ENCODE results near the gene NUDT12. TPM values are rescaled to one million over a fixed set of nuclear protein-coding genes. Genes with fewer than 3 reads are reported as not detected.
A peak's percentile ranks its signal among the peaks of the same experiment; 100 is the strongest.

NUDT12 gene
- total RNA-seq, 2 donors from 2014 or later: 0.39 to 1.3 TPM

DNA sequence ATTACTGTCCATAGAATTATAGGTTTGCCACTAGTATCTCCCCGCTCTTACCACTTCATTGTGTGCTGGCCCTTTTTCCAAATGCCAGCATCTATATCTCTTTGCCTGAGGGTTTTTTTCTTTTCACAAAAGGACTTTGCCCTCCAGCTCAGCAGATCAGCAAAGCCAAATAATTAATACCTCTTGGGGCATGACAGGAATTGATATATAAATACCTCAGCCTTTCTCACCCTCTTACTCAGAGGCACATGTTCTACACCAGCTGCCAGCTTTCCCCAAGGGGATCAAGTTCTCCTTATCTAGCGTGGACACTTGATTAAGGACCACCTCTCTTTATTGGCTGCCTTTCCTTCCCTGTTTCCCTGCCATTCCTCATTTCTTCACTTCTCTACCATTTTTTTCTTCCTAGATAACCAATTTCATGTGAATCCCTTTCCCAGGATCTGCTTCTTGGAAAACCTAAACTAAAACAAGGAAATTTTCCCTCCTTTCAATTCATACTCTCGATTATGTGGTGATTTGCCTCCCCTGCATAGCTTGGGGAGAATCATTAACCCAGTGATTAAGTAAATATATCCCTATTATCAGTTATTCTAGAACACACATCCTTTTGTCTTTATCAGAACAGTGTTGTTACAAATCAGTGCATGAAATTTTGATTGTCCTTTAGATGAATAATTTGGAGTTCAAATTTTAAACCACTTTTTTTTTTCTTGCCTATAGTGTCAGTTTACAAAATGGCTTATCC is 6.9 kb upstream of the NUDT12 start:
- Mint-ChIP-seq H3K4me3 (no peak overlapping the region), H3K36me3 (ENCODE audit: low read depth) (no peaks in the 10 kb centered on the region), H3K27me3 (peaks cover 11% of the 10 kb centered on the region), H3K27ac (no peak overlapping the region), H3K4me1 (no peaks in the 10 kb centered on the region), H3K9me3 (no peaks in the 10 kb centered on the region)
- ATAC-seq (replicated peaks): no peak

DNA sequence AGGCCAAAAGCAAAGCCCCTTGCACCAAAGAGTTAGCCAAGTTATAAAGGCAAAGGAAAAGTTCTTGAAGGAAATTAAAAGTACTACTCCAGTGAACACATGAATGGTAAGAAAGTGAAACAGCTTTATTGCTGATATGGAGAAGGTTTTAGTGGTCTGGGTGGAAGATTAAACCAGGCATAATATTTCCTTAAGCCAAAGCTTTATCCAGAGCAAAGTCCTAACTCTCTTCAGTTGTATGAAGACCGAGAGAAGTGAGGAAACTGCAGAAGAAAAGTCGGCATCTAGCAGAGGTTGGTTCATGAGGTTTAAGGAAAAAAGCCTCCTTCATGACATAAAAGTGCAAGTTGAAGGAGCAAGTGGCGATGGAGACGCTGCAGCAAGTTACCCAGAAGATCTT is 3.1 kb upstream of the NUDT12 start:
- H3K36me3 Mint-ChIP-seq (ENCODE audit: low read depth): no peaks in the 10 kb centered on the region
- no peaks in the 10 kb centered on the region for H3K9me3 Mint-ChIP-seq
- H3K27me3 Mint-ChIP-seq: peaks cover 4% of the 10 kb centered on the region
- H3K27ac Mint-ChIP-seq: no peak overlapping the region
- ATAC-seq (replicated peaks): no peak
- no peaks in the 10 kb centered on the region for H3K4me1 Mint-ChIP-seq
- H3K4me3 Mint-ChIP-seq: no peak overlapping the region

DNA sequence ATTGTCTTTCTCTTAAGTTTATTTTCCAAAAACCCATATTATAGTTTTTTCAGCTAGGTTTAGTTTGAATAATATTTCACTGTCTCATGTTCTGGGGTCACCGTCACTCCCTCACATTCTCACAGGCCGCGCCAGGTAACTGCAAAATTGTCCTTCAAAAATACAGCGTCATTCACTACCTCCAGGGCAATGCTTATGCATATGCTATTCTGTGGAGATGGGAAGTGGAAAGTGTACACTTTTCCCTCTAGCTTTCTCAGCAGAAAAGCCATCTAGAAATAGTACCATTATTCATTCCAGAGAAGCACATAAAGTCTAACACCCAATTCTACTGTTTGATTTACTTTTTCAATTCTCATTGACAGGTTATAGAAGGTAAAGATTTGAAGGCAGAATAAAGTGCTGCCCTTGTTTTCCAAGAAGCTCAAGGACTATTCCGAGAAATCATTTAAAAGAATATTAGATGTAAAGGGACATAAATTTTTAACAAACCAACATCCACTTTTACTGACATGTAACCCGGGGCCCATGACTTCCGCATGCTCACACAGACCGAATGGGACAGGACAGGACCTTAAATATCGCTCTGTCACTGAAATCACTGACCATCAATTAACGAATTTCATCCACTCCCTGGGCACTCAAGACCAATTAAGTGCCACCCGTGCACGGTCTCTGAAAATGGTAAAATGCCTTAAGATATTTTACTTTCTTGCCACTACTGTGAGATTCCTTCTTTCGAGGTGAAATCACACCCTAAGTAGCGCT is 720 bp downstream of the NUDT12 start:
- H3K4me3 Mint-ChIP-seq: peak overlapping the region; percentile 81
- H3K27ac Mint-ChIP-seq: peak overlapping the region; percentile 58
- peaks cover 4% of the 10 kb centered on the region for H3K27me3 Mint-ChIP-seq
- peak; percentile 21 for ATAC-seq (replicated peaks)
- no peaks in the 10 kb centered on the region for H3K9me3 Mint-ChIP-seq
- H3K36me3 Mint-ChIP-seq (ENCODE audit: low read depth): no peaks in the 10 kb centered on the region
- no peaks in the 10 kb centered on the region for H3K4me1 Mint-ChIP-seq

DNA sequence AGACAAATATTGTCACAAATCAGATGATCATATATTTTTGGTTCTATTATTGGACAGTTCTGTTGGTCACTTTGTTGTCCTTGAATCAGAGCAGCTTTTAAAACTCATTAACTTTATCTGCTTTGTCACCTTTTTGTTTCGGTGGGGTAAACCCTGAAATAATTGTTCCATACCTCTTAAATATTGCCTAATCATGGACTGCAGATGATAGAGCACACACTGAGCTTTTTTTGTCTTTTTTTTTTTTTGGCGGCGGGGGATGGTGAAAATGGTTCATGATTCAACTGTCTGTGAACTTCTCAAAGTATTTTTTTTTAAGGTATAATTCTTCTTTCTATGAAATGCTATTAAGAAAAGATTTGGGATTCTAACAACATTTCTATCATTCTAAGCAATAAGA is 1.8 kb downstream of the NUDT12 start:
- H3K9me3 Mint-ChIP-seq: no peaks in the 10 kb centered on the region
- H3K4me1 Mint-ChIP-seq: no peaks in the 10 kb centered on the region
- no peak overlapping the region for H3K4me3 Mint-ChIP-seq
- H3K36me3 Mint-ChIP-seq (ENCODE audit: low read depth): no peaks in the 10 kb centered on the region
- no peak overlapping the region for H3K27ac Mint-ChIP-seq
- H3K27me3 Mint-ChIP-seq: peaks cover 4% of the 10 kb centered on the region
- no peak for ATAC-seq (replicated peaks)

DNA sequence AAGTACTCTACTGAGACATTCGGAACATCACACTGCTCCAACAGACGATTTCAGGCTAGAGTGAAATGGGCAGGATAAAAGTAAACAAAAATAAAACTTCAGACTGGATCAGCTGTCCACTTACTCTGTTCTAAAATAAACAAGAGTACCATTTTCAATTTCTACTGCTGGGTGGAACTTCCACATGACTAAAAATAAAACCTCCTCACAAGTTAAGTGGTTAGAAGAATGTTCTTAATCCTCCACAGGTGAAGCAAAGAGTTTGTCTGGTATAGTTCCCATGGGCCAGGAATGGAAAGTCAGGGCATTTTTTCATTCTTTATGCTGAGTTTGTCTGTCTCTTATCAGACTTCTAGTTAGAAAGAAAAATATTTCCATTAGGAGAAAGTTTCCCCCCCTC is 15.7 kb downstream of the NUDT12 start:
- Mint-ChIP-seq H3K27ac (no peak overlapping the region), H3K4me1 (no peaks in the 10 kb centered on the region), H3K27me3 (peaks cover 3% of the 10 kb centered on the region), H3K9me3 (no peaks in the 10 kb centered on the region), H3K36me3 (ENCODE audit: low read depth) (peaks cover 5% of the 10 kb centered on the region), H3K4me3 (no peak overlapping the region)
- no peak for ATAC-seq (replicated peaks)

DNA sequence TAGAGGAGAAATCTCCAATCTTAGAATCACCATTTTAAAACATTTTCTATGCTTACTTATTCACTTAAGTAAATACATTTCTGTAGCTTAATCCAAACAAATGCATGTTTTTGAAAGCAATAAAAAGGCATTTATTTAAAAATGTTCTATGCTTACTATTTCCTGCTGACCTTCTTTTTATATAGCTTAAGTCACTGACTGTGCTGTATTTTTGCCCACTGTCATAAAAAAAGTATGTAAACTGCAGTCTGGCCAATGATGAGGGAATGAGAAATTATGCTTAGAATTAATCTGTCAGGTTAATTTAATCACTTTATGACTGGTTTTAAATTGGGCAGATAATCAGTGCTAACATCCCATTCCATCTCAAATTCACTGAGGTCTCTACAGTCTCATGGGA is 20.1 kb downstream of the NUDT12 start:
- Mint-ChIP-seq H3K27me3 (peaks cover 4% of the 10 kb centered on the region), H3K4me3 (no peak overlapping the region), H3K27ac (no peak overlapping the region), H3K4me1 (no peaks in the 10 kb centered on the region), H3K36me3 (ENCODE audit: low read depth) (no peaks in the 10 kb centered on the region), H3K9me3 (no peaks in the 10 kb centered on the region)
- no peak for ATAC-seq (replicated peaks)

DNA sequence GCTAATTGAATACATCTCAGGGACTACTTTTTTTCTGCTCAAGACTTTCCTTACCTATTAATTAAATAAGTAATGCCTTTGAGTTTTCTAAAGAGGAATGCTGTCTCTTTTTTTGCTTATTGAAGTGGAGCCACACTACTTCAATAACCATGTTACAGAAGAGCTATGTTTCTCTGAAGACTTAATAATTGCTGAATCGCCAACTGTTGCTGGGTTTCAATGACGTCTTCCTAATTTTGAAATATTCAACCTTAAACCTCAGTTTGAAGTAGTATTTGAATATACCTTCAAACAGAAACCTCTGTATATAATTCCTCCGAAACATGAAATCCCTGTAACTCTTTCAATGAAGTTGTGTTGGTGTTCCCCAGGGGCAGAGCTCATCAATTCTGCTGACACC is 21.0 kb downstream of the NUDT12 start:
- no peaks in the 10 kb centered on the region for H3K4me1 Mint-ChIP-seq

DNA sequence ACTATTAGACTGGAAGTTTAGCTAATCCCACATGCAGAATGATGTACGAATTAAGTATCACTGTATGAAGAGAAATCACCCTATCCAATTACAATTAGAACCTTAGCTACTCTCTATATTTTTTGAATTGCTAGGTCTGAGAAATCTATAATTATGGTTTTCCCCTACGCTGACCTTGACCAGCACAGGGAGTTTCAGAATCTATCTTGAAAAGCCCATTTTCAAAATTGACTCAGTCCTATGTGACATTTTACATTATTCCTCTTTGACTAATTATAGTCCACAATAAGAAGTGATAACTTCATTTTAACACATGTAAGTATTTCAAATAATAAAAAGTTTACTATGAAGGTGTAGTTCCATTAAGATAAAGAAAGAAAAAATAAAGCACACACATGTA is 21.5 kb downstream of the NUDT12 start:
- Mint-ChIP-seq H3K4me3 (no peak overlapping the region), H3K4me1 (no peaks in the 10 kb centered on the region)
- ATAC-seq (replicated peaks): no peak

More for the DNA sequence above, 21.0 kb downstream of the NUDT12 start:
- Mint-ChIP-seq H3K27ac (no peak overlapping the region), H3K9me3 (no peaks in the 10 kb centered on the region), H3K36me3 (ENCODE audit: low read depth) (no peaks in the 10 kb centered on the region), H3K27me3 (peaks cover 4% of the 10 kb centered on the region), H3K4me3 (no peak overlapping the region)
- no peak for ATAC-seq (replicated peaks)

DNA sequence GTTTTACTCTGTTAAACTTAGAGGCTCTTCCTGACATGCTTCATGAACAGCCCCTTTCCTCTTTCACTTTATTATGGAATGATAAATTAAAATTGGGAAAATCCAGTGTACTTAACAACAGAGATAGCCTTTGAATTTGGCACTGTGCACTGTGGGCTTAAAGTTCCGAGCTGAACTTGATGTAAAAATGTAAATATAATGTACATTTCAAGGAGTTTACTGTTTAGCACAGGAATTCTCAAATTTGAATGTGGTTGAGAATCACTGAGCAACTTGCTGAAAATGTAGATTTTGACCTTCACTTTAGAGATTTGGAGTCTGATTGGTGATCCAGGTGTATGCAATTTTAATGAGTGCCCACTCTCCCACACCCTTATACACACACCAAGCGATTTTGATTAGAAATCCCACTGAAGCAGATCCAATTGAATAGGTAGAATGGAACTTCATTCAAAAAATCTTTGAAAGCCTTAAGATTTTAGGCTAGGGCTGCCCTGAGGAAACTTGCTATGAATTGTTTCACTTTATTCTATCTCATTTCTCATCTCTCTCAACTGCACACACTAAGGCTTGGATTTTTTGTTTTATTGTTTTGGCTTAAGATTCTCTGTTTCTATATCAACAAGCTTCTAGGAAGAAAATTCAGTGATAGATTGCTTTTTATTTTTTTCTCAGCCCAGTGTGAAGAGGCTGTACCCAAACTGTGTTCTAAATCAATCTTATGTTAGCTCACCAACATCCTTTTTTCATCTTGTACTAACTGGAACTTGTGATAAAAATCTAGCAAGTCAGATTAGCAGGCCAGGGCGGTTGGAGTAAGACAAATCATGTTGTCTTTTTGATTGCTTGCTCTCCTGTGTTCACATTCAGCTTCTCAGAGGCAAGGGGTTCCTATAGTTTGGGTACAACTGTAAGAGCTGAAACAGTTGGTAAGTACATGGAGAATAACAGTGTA is 22.9 kb downstream of the NUDT12 start:
- no peaks in the 10 kb centered on the region for H3K36me3 Mint-ChIP-seq (ENCODE audit: low read depth)
- no peak overlapping the region for H3K27ac Mint-ChIP-seq
- H3K9me3 Mint-ChIP-seq: no peaks in the 10 kb centered on the region
- peaks cover 10% of the 10 kb centered on the region for H3K27me3 Mint-ChIP-seq
- H3K4me3 Mint-ChIP-seq: no peak overlapping the region
- no peak for ATAC-seq (replicated peaks)
- no peaks in the 10 kb centered on the region for H3K4me1 Mint-ChIP-seq

More for the DNA sequence above, 21.5 kb downstream of the NUDT12 start:
- H3K36me3 Mint-ChIP-seq (ENCODE audit: low read depth): no peaks in the 10 kb centered on the region
- no peak overlapping the region for H3K27ac Mint-ChIP-seq
- no peaks in the 10 kb centered on the region for H3K9me3 Mint-ChIP-seq
- H3K27me3 Mint-ChIP-seq: peaks cover 7% of the 10 kb centered on the region

DNA sequence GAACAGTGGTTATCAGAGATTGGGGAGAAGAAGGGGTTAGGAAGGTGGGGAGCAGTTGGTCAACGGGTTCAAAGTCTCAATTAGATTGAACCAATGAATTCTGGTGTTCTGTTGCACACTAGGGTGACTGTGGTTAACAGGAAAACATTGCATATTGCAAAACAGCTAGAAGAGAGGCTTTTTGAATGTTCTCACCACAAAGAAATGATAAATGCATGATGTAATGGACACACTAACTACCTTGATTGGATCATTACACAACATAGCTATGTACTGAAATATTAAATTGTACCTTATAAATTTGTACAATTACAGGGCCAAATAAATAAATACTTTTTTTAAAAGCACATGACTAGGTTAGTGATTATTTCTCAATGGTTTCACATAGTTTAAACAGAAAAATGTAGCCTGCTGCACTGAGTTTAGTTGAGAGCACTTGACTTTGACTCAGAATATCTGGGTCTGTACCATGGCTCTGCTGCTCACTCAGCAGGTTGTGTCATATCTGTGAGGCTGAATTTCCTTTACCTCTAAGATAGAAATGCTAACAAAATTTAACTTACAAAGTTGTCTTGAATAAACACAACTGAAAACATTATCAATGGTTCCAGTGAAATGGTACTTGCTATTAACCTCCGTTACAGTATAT is 30.4 kb downstream of the NUDT12 start:
- Mint-ChIP-seq H3K4me1 (no peaks in the 10 kb centered on the region), H3K9me3 (no peaks in the 10 kb centered on the region), H3K4me3 (no peak overlapping the region), H3K27me3 (peaks cover 10% of the 10 kb centered on the region), H3K36me3 (ENCODE audit: low read depth) (no peaks in the 10 kb centered on the region), H3K27ac (no peak overlapping the region)
- ATAC-seq (replicated peaks): no peak

DNA sequence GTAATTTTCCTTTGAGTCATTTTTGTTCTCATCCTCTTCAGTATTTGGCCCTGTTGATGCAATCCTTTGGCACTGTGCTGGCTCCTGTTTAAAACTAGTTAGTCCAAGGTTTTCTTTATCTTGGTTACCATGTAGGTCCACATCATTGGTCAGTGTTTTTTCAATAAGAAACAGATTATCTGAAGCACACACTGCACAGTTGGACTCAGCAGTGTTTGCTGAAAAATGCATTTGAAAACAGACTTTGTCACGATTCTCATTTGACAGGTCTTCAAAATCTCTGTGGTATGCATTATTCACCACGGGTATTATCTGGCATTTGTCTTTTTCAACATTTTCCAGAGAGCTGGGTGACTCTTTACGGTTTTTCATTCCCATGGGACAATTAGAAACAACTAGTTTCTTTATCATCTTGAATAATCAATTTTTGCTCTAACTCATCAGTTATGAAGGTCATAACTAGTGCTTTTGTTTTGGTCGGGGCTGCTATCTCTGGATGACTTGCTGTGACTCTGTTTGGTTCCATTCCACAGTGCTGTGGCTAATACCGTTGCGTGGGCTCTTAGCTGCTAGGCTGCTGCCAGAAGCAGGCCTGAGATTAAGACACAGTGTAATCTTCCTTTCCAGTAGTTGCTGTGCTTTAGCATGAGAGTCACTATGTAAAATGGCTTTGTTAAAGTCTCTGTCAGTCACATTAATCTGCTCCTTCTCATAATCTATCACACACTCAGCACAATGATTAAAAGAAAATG is 36.2 kb downstream of the NUDT12 start:
- no peaks in the 10 kb centered on the region for H3K36me3 Mint-ChIP-seq (ENCODE audit: low read depth)
- H3K4me1 Mint-ChIP-seq: no peaks in the 10 kb centered on the region
- no peak overlapping the region for H3K4me3 Mint-ChIP-seq
- H3K9me3 Mint-ChIP-seq: no peaks in the 10 kb centered on the region
- no peak for ATAC-seq (replicated peaks)
- H3K27me3 Mint-ChIP-seq: no peaks in the 10 kb centered on the region
- H3K27ac Mint-ChIP-seq: no peak overlapping the region

DNA sequence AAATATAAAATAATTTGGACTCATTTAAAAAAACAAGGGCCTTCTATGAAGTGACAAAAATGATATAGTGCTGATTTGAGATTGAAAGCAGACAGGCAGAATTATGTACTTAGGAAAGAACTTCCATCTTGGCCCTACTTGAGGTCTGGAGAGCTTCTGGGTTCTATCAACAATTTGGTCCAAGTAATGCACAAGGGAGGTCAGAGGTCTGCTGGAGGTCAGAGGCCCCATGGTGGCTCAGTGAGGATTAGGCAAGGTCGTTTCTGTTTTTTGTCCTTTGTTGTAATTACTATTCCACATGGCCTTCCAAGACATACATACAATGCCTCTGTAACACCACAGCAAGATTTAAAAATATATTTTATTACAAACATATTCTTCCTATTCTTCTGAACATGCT is 37.2 kb downstream of the NUDT12 start:
- Mint-ChIP-seq H3K4me3 (no peak overlapping the region), H3K9me3 (no peaks in the 10 kb centered on the region), H3K27me3 (no peaks in the 10 kb centered on the region), H3K4me1 (no peaks in the 10 kb centered on the region), H3K27ac (no peak overlapping the region), H3K36me3 (ENCODE audit: low read depth) (no peaks in the 10 kb centered on the region)
- no peak for ATAC-seq (replicated peaks)

DNA sequence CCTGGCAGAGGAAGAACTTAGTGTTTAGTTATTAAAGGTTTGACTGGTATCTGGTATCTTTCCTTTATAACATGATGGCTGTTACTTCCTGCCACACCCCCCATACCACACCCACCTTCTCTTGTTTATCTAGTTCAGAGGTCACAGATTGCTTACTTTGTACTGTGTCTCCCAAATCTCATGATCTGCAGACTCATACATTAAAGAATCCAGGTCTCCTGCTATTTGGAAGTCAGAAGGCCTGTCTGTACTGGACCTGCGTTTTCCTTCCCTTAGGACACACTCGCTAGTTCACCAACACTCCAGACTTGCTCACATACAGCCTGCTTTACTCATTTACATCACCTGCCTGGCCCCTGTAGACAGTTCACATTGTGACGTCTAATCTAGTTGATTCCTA is 39.3 kb downstream of the NUDT12 start:
- Mint-ChIP-seq H3K36me3 (ENCODE audit: low read depth) (no peaks in the 10 kb centered on the region), H3K4me3 (no peak overlapping the region), H3K9me3 (no peaks in the 10 kb centered on the region), H3K27me3 (peaks cover 3% of the 10 kb centered on the region), H3K27ac (no peak overlapping the region), H3K4me1 (no peaks in the 10 kb centered on the region)
- ATAC-seq (replicated peaks): no peak

Data from activated T-helper 17 cell treated with anti-CD3 and anti-CD28 coated beads, Interleukin-2, amount 50 U/mL, for 72 hours (primary cell).